Liver (tissue), 9 donors: ENCODE data around the gene CST4. TPM values are rescaled to one million over a fixed set of nuclear protein-coding genes. Genes with fewer than 3 reads are reported as not detected.
"Not testable (repeated sequence)": the region's sequence is repeated elsewhere in the genome, so short reads cannot be mapped to it uniquely, and the experiment has no call there.

Experiments used
- DNase-seq: peaks from one replicate; pipeline ENCODE4 v3.0.0-alpha.2; 2017; ENCODE audit warnings: low spot score
- H3K27ac ChIP-seq, 2 donors: one replicate each; pipeline ENCODE4 v1.7.0; 2013; ENCODE audit warnings: inconsistent platforms in 2 of 2, low read length in 2 of 2, control low read depth in 1 of 2, low read depth in 1 of 2, mild to moderate bottlenecking in 1 of 2
- H3K27me3 ChIP-seq, 4 donors: one replicate each; pipeline versions ENCODE4 v1.6.1 to v1.7.0; 2013; ENCODE audit warnings: low read length in 3 of 4, inconsistent platforms in 1 of 4, mild to moderate bottlenecking in 1 of 4, moderate library complexity in 1 of 4; ENCODE audit not compliant: control insufficient read depth in 4 of 4, insufficient read depth in 4 of 4
- H3K36me3 ChIP-seq, 4 donors: one replicate each; pipeline versions ENCODE4 v1.6.1 to v1.7.0; 2013; ENCODE audit warnings: low read length in 3 of 4, mild to moderate bottlenecking in 3 of 4, low read depth in 1 of 4, moderate library complexity in 1 of 4; ENCODE audit not compliant: control insufficient read depth in 4 of 4, insufficient read depth in 3 of 4
- H3K4me1 ChIP-seq, 4 donors: one replicate each; pipeline versions ENCODE4 v1.6.1 to v1.7.0; 2013; ENCODE audit warnings: low read length in 3 of 4, mild to moderate bottlenecking in 3 of 4, moderate library complexity in 1 of 4; ENCODE audit not compliant: control insufficient read depth in 4 of 4, insufficient read depth in 4 of 4
- H3K4me3 ChIP-seq, 3 donors: one replicate each; pipeline versions ENCODE4 v1.6.1 to v1.7.0; 2013; ENCODE audit warnings: low read length in 3 of 3, control low read depth in 1 of 3, low read depth in 1 of 3, mild to moderate bottlenecking in 1 of 3
- H3K9ac ChIP-seq, 2 donors: one replicate each; pipeline ENCODE4 v1.7.0; 2013; ENCODE audit warnings: low read length in 2 of 2, mild to moderate bottlenecking in 2 of 2, moderate library complexity in 2 of 2, control low read depth in 1 of 2, low read depth in 1 of 2
- H3K9me3 ChIP-seq, 4 donors: one replicate each; pipeline versions ENCODE4 v1.6.1 to v1.7.0; 2013; ENCODE audit warnings: low read length in 3 of 4; ENCODE audit not compliant: control insufficient read depth in 4 of 4
- ATF3 ChIP-seq: IDR thresholded peaks from 2 replicates; pipeline ENCODE4 v1.6.1; 2016; ENCODE audit warnings: antibody characterized with exemption
- EGR1 ChIP-seq, 2 donors: IDR thresholded peaks; 2 replicates each; pipeline ENCODE4 v1.6.1; 2016 to 2018; ENCODE audit warnings: antibody characterized with exemption in 2 of 2, low read depth in 2 of 2
- FOXA1 ChIP-seq: IDR thresholded peaks from 2 replicates; pipeline ENCODE4 v1.6.1; 2016; ENCODE audit warnings: antibody characterized with exemption
- FOXA2 ChIP-seq: IDR thresholded peaks from 2 replicates; pipeline ENCODE4 v1.6.1; 2016; ENCODE audit warnings: antibody characterized with exemption
- GABPA ChIP-seq, 2 donors: IDR thresholded peaks in 1 of 2; conservative IDR thresholded peaks in 1 of 2; 2 replicates each; pipeline ENCODE4 v1.6.1; 2016; ENCODE audit warnings: antibody characterized with exemption in 2 of 2, mild to moderate bottlenecking in 1 of 2, moderate library complexity in 1 of 2
- HNF4A ChIP-seq, 2 donors: conservative IDR thresholded peaks; 2 replicates each; pipeline ENCODE4 v1.6.1; 2016; ENCODE audit warnings: antibody characterized with exemption in 2 of 2, mild to moderate bottlenecking in 2 of 2
- HNF4G ChIP-seq: IDR thresholded peaks from 2 replicates; pipeline ENCODE4 v1.6.1; 2016; ENCODE audit warnings: antibody characterized with exemption
- JUND ChIP-seq, 2 donors: IDR thresholded peaks; 2 replicates each; pipeline ENCODE4 v1.6.1; 2016; ENCODE audit warnings: antibody characterized with exemption in 2 of 2
- MAX ChIP-seq: IDR thresholded peaks from 2 replicates; pipeline ENCODE4 v1.6.1; 2016; ENCODE audit warnings: antibody characterized with exemption
- NR2F2 ChIP-seq: IDR thresholded peaks from 2 replicates; pipeline ENCODE4 v1.6.1; 2016; ENCODE audit warnings: antibody characterized with exemption
- RAD21 ChIP-seq, 2 donors: IDR thresholded peaks; 2 replicates each; pipeline ENCODE4 v1.6.1; 2016; ENCODE audit warnings: antibody characterized with exemption in 2 of 2, mild to moderate bottlenecking in 2 of 2
- REST ChIP-seq: IDR thresholded peaks from 2 replicates; pipeline ENCODE4 v1.6.1; 2016; ENCODE audit warnings: antibody characterized with exemption, mild to moderate bottlenecking
- RXRA ChIP-seq, 2 donors: IDR thresholded peaks; 2 replicates each; pipeline ENCODE4 v1.6.1; 2017 to 2018; ENCODE audit warnings: antibody characterized with exemption in 2 of 2, mild to moderate bottlenecking in 1 of 2
- SP1 ChIP-seq: IDR thresholded peaks from 2 replicates; pipeline ENCODE4 v1.6.1; 2018; ENCODE audit warnings: antibody characterized with exemption, mild to moderate bottlenecking
- YY1 ChIP-seq: IDR thresholded peaks from 2 replicates; pipeline ENCODE4 v1.6.1; 2016; ENCODE audit warnings: antibody characterized with exemption, mild to moderate bottlenecking
- ZBTB33 ChIP-seq: IDR thresholded peaks from 2 replicates; pipeline ENCODE4 v1.6.1; 2016; ENCODE audit warnings: antibody characterized with exemption
- WGBS: extraction: QIAGEN DNeasy Blood & Tissue Kit; methylation state at CpG from one replicate; pipeline ENCODE4 v1.1.7; 2013; 5-methylcytosine and 5-hydroxymethylcytosine counted together
- polyA plus RNA-seq, 2 donors: library from polyadenylated mRNA; stranded (reverse) in 1 of 2; unstranded in 1 of 2; fragments of 200-250 nt in 1 of 2; fragments of >200 nt in 1 of 2; fragmentation: Nextera tagmentation in 1 of 2; extraction: Ambion mirVana in 1 of 2; gene quantifications; one replicate each; pipeline versions ENCODE4 v1.2.1 to v1.2.3, GENCODE V29; 2013 to 2015
- total RNA-seq, 2 donors: library from RNA; depleted of rRNA; stranded (reverse); fragments of >200 nt; gene quantifications; one replicate each; pipeline ENCODE4 v1.2.3, GENCODE V29; 2014
- donor health status: healthy.
- donor health status: healthy.
- donor health status: healthy.
- donor health status: healthy.
- donor health status: healthy.

Gene CST4
- total and polyA plus RNA-seq, 4 donors, result not detected

- not testable (repeated sequence) for H3K36me3 ChIP-seq, H3K27me3 ChIP-seq, H3K9me3 ChIP-seq, H3K9ac ChIP-seq, H3K4me3 ChIP-seq, DNase-seq, H3K27ac ChIP-seq, H3K4me1 ChIP-seq
- WGBS, result 65% methylated on average over 10 of the region's 10 CpGs
- TF ChIP-seq NR2F2, result peak; percentile 25
- TF ChIP-seq JUND (IDR thresholded peaks at IDR 0.05), result peak in 1 of 2 donors; percentile 45
Observed at GRCh38 chr20:23692725-23693619, 4.1 kb upstream of the CST4 start.

DNA sequence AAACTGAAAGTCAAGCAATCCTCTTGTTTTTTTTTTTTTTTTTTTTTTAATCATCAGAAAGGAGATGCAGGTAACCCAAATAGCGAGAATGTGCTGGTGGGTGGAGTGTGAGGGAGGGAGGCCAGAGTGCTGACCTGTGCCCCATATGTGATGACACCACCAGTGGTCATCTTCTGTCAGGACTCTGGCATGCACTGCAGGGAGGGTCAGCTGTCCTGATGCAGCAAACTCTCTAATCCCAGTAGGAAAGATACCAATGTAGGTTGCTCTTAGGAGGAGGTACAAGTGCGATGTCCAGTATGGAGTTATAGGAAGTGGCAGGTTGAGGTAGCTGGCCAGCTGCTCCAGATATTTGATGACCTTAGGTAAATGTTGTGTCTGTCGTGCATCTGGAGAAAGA is 2.8 kb upstream of the CST4 start:
- no peak overlapping the region for H3K9ac ChIP-seq
- no peaks in the 10 kb centered on the region for H3K9me3 ChIP-seq
- no peak for DNase-seq
- 87% methylated on average over 3 of the region's 3 CpGs for WGBS
- no peak overlapping the region for H3K4me3 ChIP-seq
- no peak for TF ChIP-seq HNF4G
- TF ChIP-seq FOXA2, result no peak
- TF ChIP-seq ZBTB33, result no peak
- H3K4me1 ChIP-seq, result no peaks in the 10 kb centered on the region
- H3K27me3 ChIP-seq, result peaks cover 0 to 3% (median 0%) of the 10 kb centered on the region in 4 donors
- no peaks in the 10 kb centered on the region for H3K36me3 ChIP-seq
- H3K27ac ChIP-seq, result no peak overlapping the region

GRCh38 chr20:23690581-23690980 is 1.7 kb upstream of the CST4 start:
- H3K36me3 ChIP-seq, result no peaks in the 10 kb centered on the region
- no peaks in the 10 kb centered on the region for H3K9me3 ChIP-seq
- no peak for TF ChIP-seq YY1
- TF ChIP-seq RXRA (IDR thresholded peaks at IDR 0.05), result no peak
- TF ChIP-seq FOXA1, result no peak
- TF ChIP-seq FOXA2, result no peak
- no peak for TF ChIP-seq JUND (IDR thresholded peaks at IDR 0.05)
- no peak for TF ChIP-seq RAD21 (IDR thresholded peaks at IDR 0.05)
- TF ChIP-seq GABPA (IDR thresholded peaks at IDR 0.05 in 1 of 2, conservative IDR thresholded peaks at IDR 0.05 in 1 of 2), result no peak
- H3K4me3 ChIP-seq, result no peak overlapping the region
- WGBS, result 87% methylated on average over 8 of the region's 8 CpGs
- no peak overlapping the region for H3K9ac ChIP-seq
- H3K27me3 ChIP-seq, result peaks cover 0 to 3% (median 0%) of the 10 kb centered on the region in 4 donors
- no peaks in the 10 kb centered on the region for H3K4me1 ChIP-seq
- no peak overlapping the region for H3K27ac ChIP-seq
- no peak for DNase-seq

GRCh38 chr20:23689399-23689690 is 507 bp upstream of the CST4 start:
- H3K36me3 ChIP-seq, result no peaks in the 10 kb centered on the region
- peaks cover 0 to 3% (median 0%) of the 10 kb centered on the region in 4 donors for H3K27me3 ChIP-seq
- DNase-seq, result no peak
- H3K27ac ChIP-seq, result no peak overlapping the region
- H3K9me3 ChIP-seq, result no peaks in the 10 kb centered on the region
- no peak overlapping the region for H3K4me3 ChIP-seq
- no peak overlapping the region for H3K9ac ChIP-seq
- H3K4me1 ChIP-seq, result no peaks in the 10 kb centered on the region
- 54% methylated on average over 3 of the region's 3 CpGs for whole genome bisulfite sequencing
- TF ChIP-seq GABPA (IDR thresholded peaks at IDR 0.05 in 1 of 2, conservative IDR thresholded peaks at IDR 0.05 in 1 of 2), result no peak
- TF ChIP-seq EGR1 (IDR thresholded peaks at IDR 0.05; ENCODE audit: low read depth in 2 of 2), result no peak
- no peak for TF ChIP-seq ATF3
- TF ChIP-seq MAX, result no peak
- no peak for TF ChIP-seq HNF4G
- TF ChIP-seq RXRA (IDR thresholded peaks at IDR 0.05), result no peak
- TF ChIP-seq FOXA2, result no peak
- no peak for TF ChIP-seq SP1
- no peak for TF ChIP-seq REST
- TF ChIP-seq RAD21 (IDR thresholded peaks at IDR 0.05), result no peak
- TF ChIP-seq HNF4A (conservative IDR thresholded peaks at IDR 0.05), result no peak
